Hematopoietic multipotent progenitor cell (in vitro differentiated cells): ENCODE measurements around the gene SKAP1. TPM values are rescaled to one million over a fixed set of nuclear protein-coding genes. Genes with fewer than 3 reads are reported as not detected.
"Not testable (repeated sequence)": the region's sequence is repeated elsewhere in the genome, so short reads cannot be mapped to it uniquely, and the experiment has no call there.

Experiments
- DNase-seq, 3 donors: peaks; one replicate each; pipeline ENCODE4 v3.0.0-alpha.2; 2011 to 2015; ENCODE audit warnings: low read depth in 2 of 3, low spot score in 2 of 3
- total RNA-seq: library from RNA; depleted of rRNA; stranded (reverse); fragments of >200 nt; gene quantifications from one replicate; pipeline ENCODE4 v1.2.3, GENCODE V29; 2012

SKAP1 gene
- total RNA-seq, 1 donor: 4.8 TPM

- DNase-seq: peak in 1 of 3 donors; percentile 5
These were observed 201.3 kb downstream of the SKAP1 start for GRCh38 chr17:48228720-48229119.

- no peak for DNase-seq
These were observed 204.1 kb downstream of the SKAP1 start for GRCh38 chr17:48225725-48226567.

GRCh38 chr17:48223945-48224344 lies 206.1 kb downstream of the SKAP1 start:
- no peak for DNase-seq

- DNase-seq: no peak
These were observed 210.4 kb downstream of the SKAP1 start for GRCh38 chr17:48219617-48220016.

GRCh38 chr17:48215583-48216139 lies 214.4 kb downstream of the SKAP1 start:
- DNase-seq: peak in 2 of 3 donors; percentile 18 to 39

- DNase-seq: no peak
These were observed 216.2 kb downstream of the SKAP1 start for GRCh38 chr17:48213797-48214196.

- no peak for DNase-seq
These were observed 218.2 kb downstream of the SKAP1 start for GRCh38 chr17:48211787-48212186.

GRCh38 chr17:48211011-48211410 lies 219.0 kb downstream of the SKAP1 start:
- no peak for DNase-seq

- DNase-seq: no peak
These were observed 220.0 kb downstream of the SKAP1 start for GRCh38 chr17:48209973-48210372.

GRCh38 chr17:48207776-48208544 lies 222.1 kb downstream of the SKAP1 start:
- DNase-seq: no peak

- not testable (repeated sequence) for DNase-seq
These were observed 223.0 kb downstream of the SKAP1 start for GRCh38 chr17:48207036-48207435.

GRCh38 chr17:48202959-48203358 lies 227.1 kb downstream of the SKAP1 start:
- DNase-seq: no peak

- DNase-seq: no peak
These were observed 231.0 kb downstream of the SKAP1 start for GRCh38 chr17:48198950-48199541.

- DNase-seq: no peak
These were observed 234.1 kb downstream of the SKAP1 start for GRCh38 chr17:48195910-48196309.

GRCh38 chr17:48194097-48194550 lies 235.9 kb downstream of the SKAP1 start:
- peak in 2 of 3 donors; percentile 9 to 29 for DNase-seq

GRCh38 chr17:48192321-48192731 lies 237.7 kb downstream of the SKAP1 start:
- DNase-seq: no peak

- DNase-seq: no peak
These were observed 238.7 kb downstream of the SKAP1 start for GRCh38 chr17:48191362-48191761.

GRCh38 chr17:48190871-48191270 lies 239.1 kb downstream of the SKAP1 start:
- no peak for DNase-seq

- no peak for DNase-seq
These were observed 242.0 kb downstream of the SKAP1 start for GRCh38 chr17:48187872-48188608.

- not testable (repeated sequence) for DNase-seq
These were observed 243.7 kb downstream of the SKAP1 start for GRCh38 chr17:48186317-48186716.
